Panc1 (cell line): Measurements from ENCODE around the gene AGTR1. TPM values are rescaled to one million over a fixed set of nuclear protein-coding genes. Genes with fewer than 3 reads are reported as not detected.

ENCODE experiments used
- ATAC-seq: fragments of 200-7000 bp; cut with Tn5 transposase; 2 replicates; pipeline ENCODE4 v1.9.1; 2020; ENCODE audit warnings: mild to moderate bottlenecking, moderate library complexity
- BruUV-seq: library from RNA; stranded (reverse); fragments of 400-500 nt; replicated peaks from 2 replicates; lab custom pipeline; 2021; lab: Mats Ljungman, UMichigan
- CTCF ChIA-PET: fragments of 300-600 bp; sonication (Branson Sonifier 250); formaldehyde crosslinking; loops from one replicate; lab custom pipeline; 2022; ENCODE audit warnings: antibody characterized with exemption; lab: Charles Lee
- POLR2A ChIA-PET: fragments of 300-600 bp; sonication (Branson Sonifier 250); formaldehyde crosslinking; loops from one replicate; lab custom pipeline; 2022; ENCODE audit warnings: antibody characterized with exemption; lab: Charles Lee
- DNase-seq: peaks from one replicate; pipeline ENCODE4 v3.0.0-alpha.2; 2010; ENCODE audit warnings: low read depth, low spot score
- H3K27ac ChIP-seq: 2 replicates; pipeline ENCODE4 v1.5.1; 2011; ENCODE audit warnings: mild to moderate bottlenecking, low read length, inconsistent platforms
- H3K27me3 ChIP-seq: fragments of 200-500 bp; sonication (Bioruptor generic); 2 replicates; pipeline ENCODE4 v1.6.0; 2014; ENCODE audit warnings: low read length, inconsistent platforms; ENCODE audit not compliant: control insufficient read depth, insufficient read depth
- H3K36me3 ChIP-seq: fragments of 200-500 bp; sonication (Bioruptor generic); 2 replicates; pipeline ENCODE4 v1.5.1; 2014; ENCODE audit warnings: inconsistent platforms, mild to moderate bottlenecking, low read length, moderate library complexity; ENCODE audit not compliant: control insufficient read depth, insufficient read depth
- H3K4me1 ChIP-seq: 2 replicates; pipeline ENCODE4 v1.5.1; 2011; ENCODE audit warnings: inconsistent platforms, mild to moderate bottlenecking, low read length, moderate library complexity; ENCODE audit not compliant: control insufficient read depth, insufficient read depth
- H3K4me3 ChIP-seq, 2 experiments: 2 replicates each; pipeline ENCODE4 v1.5.1; 2011 to 2012; ENCODE audit warnings: low read depth in 2 of 2, low read length in 2 of 2, mild to moderate bottlenecking in 2 of 2, inconsistent platforms in 1 of 2, moderate library complexity in 1 of 2
- H3K9me3 ChIP-seq: fragments of 200-500 bp; sonication (Bioruptor generic); 2 replicates; pipeline ENCODE4 v1.5.1; 2014; ENCODE audit warnings: low read depth, mild to moderate bottlenecking, inconsistent platforms, low read length, moderate library complexity; ENCODE audit not compliant: control insufficient read depth, insufficient read depth
- CTCF ChIP-seq: fragments of 450-650 bp; IDR thresholded peaks from 2 replicates; pipeline ENCODE4 v1.5.1; 2017; ENCODE audit warnings: mild to moderate bottlenecking
- POLR2AphosphoS5 ChIP-seq: IDR thresholded peaks from 2 replicates; pipeline ENCODE4 v1.6.1; 2012; ENCODE audit warnings: mild to moderate bottlenecking, low read depth, low read length, moderate library complexity
- SIN3A ChIP-seq: IDR thresholded peaks from 2 replicates; pipeline ENCODE4 v1.6.1; 2012; ENCODE audit warnings: low read depth, mild to moderate bottlenecking, low read length, moderate library complexity, borderline replicate concordance; ENCODE audit not compliant: insufficient read depth
- TCF7L2 ChIP-seq: IDR thresholded peaks from 2 replicates; pipeline ENCODE4 v1.6.1; 2011; ENCODE audit warnings: mild to moderate bottlenecking, low read depth, low read length, inconsistent platforms
- in situ Hi-C: cut with HindIII; loops from 2 replicates; pipeline ENCODE4 v1.10.0; 2016; ENCODE audit warnings: low sequenced_read_pairs, low pct_unique_long_range_greater_than_20kb
- intact Hi-C: fragments of 100-400 bp; cut with micrococcal nuclease; formaldehyde crosslinking; loops from one replicate; pipeline ENCODE4 v1.10.0; 2022; ENCODE audit not compliant: unreplicated experiment
- total RNA-seq: library from RNA; stranded (reverse); gene quantifications from one replicate; pipeline ENCODE4 v1.2.1, GENCODE V29; 2021; ENCODE audit not compliant: unreplicated experiment
- TF ChIP-seq, protein P1 (sequence below), 2 experiments: IDR thresholded peaks; 2 replicates each; pipeline ENCODE4 v1.6.1; 2011 to 2012; ENCODE audit warnings: low read depth in 2 of 2, control low read depth in 1 of 2, low read length in 1 of 2, mild to moderate bottlenecking in 1 of 2, moderate library complexity in 1 of 2; ENCODE audit not compliant: insufficient read depth in 1 of 2

Gene AGTR1
- total RNA-seq, 1 experiment from 2014 or later = 0.28 TPM

DNA sequence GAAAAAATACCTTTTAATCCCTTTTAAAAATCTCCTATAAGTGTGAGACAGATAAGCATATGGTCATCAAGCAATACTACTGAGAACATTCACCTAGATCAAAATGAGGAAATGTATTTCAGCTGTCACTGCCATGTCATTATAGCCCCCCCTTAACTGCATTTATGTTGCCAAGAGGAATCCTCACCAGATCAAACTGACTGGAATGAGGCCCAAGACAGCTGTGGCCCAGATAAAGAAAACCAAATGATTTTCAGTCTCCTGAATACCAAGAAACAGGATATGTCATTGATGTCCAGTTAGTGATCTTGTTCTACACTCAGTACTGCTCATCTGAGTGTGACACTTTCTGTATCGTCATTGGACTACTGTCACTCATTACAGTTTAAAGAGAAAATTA, 94.8 kb downstream of the AGTR1 start:
- H3K27me3 ChIP-seq = peaks cover 2% of the 10 kb centered on the region; the same call in 1 of the 2 replicates
- H3K4me3 ChIP-seq = no peak overlapping the region
- no peaks in the 10 kb centered on the region for H3K4me1 ChIP-seq
- ChIA-PET POLR2A (no interaction called here), CTCF (no interaction called here)
- in situ Hi-C loops (no loop called here), intact Hi-C loops (no loop called here)
- H3K27ac ChIP-seq = no peak overlapping the region
- no TSS peak for BruUV-seq
- ATAC-seq = no peak
- no peak for DNase-seq
- no peaks in the 10 kb centered on the region for H3K9me3 ChIP-seq
- TF ChIP-seq CTCF (no peak), TCF7L2 (no peak), POLR2AphosphoS5 (no peak), SIN3A (no peak)
- TF ChIP-seq, protein P1, sequence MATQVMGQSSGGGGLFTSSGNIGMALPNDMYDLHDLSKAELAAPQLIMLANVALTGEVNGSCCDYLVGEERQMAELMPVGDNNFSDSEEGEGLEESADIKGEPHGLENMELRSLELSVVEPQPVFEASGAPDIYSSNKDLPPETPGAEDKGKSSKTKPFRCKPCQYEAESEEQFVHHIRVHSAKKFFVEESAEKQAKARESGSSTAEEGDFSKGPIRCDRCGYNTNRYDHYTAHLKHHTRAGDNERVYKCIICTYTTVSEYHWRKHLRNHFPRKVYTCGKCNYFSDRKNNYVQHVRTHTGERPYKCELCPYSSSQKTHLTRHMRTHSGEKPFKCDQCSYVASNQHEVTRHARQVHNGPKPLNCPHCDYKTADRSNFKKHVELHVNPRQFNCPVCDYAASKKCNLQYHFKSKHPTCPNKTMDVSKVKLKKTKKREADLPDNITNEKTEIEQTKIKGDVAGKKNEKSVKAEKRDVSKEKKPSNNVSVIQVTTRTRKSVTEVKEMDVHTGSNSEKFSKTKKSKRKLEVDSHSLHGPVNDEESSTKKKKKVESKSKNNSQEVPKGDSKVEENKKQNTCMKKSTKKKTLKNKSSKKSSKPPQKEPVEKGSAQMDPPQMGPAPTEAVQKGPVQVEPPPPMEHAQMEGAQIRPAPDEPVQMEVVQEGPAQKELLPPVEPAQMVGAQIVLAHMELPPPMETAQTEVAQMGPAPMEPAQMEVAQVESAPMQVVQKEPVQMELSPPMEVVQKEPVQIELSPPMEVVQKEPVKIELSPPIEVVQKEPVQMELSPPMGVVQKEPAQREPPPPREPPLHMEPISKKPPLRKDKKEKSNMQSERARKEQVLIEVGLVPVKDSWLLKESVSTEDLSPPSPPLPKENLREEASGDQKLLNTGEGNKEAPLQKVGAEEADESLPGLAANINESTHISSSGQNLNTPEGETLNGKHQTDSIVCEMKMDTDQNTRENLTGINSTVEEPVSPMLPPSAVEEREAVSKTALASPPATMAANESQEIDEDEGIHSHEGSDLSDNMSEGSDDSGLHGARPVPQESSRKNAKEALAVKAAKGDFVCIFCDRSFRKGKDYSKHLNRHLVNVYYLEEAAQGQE (IDR thresholded peaks at IDR 0.05; ENCODE audit: insufficient read depth in 1 of 2, low read depth in 2 of 2, low read length in 1 of 2) = no peak
- H3K36me3 ChIP-seq = no peaks in the 10 kb centered on the region

Other genes with a start within 250 kb of the AGTR1 start
- gene CPB1, start 129.9 kb downstream of the AGTR1 start, total RNA-seq = 4.4 TPM
- not detected for gene CPA3, start 167.4 kb downstream of the AGTR1 start, total RNA-seq